SJSA1 (cell line): ENCODE data around the gene ETHE1. TPM values are rescaled to one million over a fixed set of nuclear protein-coding genes. Genes with fewer than 3 reads are reported as not detected.
"Not testable (repeated sequence)": the region's sequence is repeated elsewhere in the genome, so short reads cannot be mapped to it uniquely, and the experiment has no call there.

Source experiments
- DNase-seq, 2 experiments: peaks; one replicate each; pipeline ENCODE4 v3.0.0-alpha.2; 2015 to 2020; ENCODE audit warnings: low spot score in 2 of 2, low read depth in 1 of 2
- H3K27ac ChIP-seq: fragments of 250-450 bp; sonication (Bioruptor Pico); 2 replicates; pipeline ENCODE4 v1.5.1; 2020; ENCODE audit warnings: mild to moderate bottlenecking, moderate library complexity
- H3K27me3 ChIP-seq: fragments of 250-450 bp; sonication (Bioruptor Pico); replicated peaks from 2 replicates; pipeline ENCODE4 v1.5.1; 2020; ENCODE audit warnings: mild to moderate bottlenecking, moderate library complexity
- H3K36me3 ChIP-seq: fragments of 250-450 bp; sonication (Bioruptor Pico); 2 replicates; pipeline ENCODE4 v1.5.1; 2020; ENCODE audit warnings: mild to moderate bottlenecking
- H3K4me1 ChIP-seq: fragments of 250-450 bp; sonication (Bioruptor Pico); replicated peaks from 2 replicates; pipeline ENCODE4 v1.6.1; 2021; ENCODE audit warnings: mild to moderate bottlenecking
- H3K4me3 ChIP-seq: fragments of 250-450 bp; sonication (Bioruptor Pico); 2 replicates; pipeline ENCODE4 v1.5.1; 2020; ENCODE audit warnings: mild to moderate bottlenecking
- H3K9me3 ChIP-seq: fragments of 250-450 bp; sonication (Bioruptor Pico); replicated peaks from 2 replicates; pipeline ENCODE4 v1.5.1; 2020; ENCODE audit warnings: mild to moderate bottlenecking
- total RNA-seq: library from RNA; depleted of rRNA; stranded (reverse); fragments of >200 nt; shearing (Covaris generic); gene quantifications from 2 replicates; pipeline ENCODE4 v1.2.3, GENCODE V29; 2014

The ETHE1 gene
- total RNA-seq, 1 experiment from 2014 or later, result 30.5 TPM

GRCh38 chr19:43523696-43524095 is 3.3 kb downstream of the ETHE1 start:
- DNase-seq, H3K36me3 ChIP-seq, H3K9me3 ChIP-seq, H3K27me3 ChIP-seq, H3K27ac ChIP-seq, H3K4me3 ChIP-seq: not testable (repeated sequence)
- H3K4me1 ChIP-seq, result peaks cover 27% of the 10 kb centered on the region

GRCh38 chr19:43522929-43523328 is 4.1 kb downstream of the ETHE1 start:
- no peaks in the 10 kb centered on the region for H3K9me3 ChIP-seq
- no peak overlapping the region for H3K27ac ChIP-seq
- H3K4me3 ChIP-seq, result no peak overlapping the region
- no peaks in the 10 kb centered on the region; the same call in 1 of the 2 replicates for H3K36me3 ChIP-seq
- DNase-seq, result no peak
- peaks cover 27% of the 10 kb centered on the region for H3K4me1 ChIP-seq
- H3K27me3 ChIP-seq, result no peaks in the 10 kb centered on the region

GRCh38 chr19:43519436-43520088 is 7.4 kb downstream of the ETHE1 start:
- H3K27ac ChIP-seq, result peak overlapping the region; percentile 69
- no peak overlapping the region for H3K4me3 ChIP-seq
- H3K4me1 ChIP-seq, result peaks cover 15% of the 10 kb centered on the region
- DNase-seq, result peak; percentile 76 to 87
- H3K36me3 ChIP-seq, result peaks cover 3% of the 10 kb centered on the region
- H3K27me3 ChIP-seq, result no peaks in the 10 kb centered on the region
- no peaks in the 10 kb centered on the region for H3K9me3 ChIP-seq

- no peaks in the 10 kb centered on the region for H3K27me3 ChIP-seq
- H3K4me1 ChIP-seq, result peaks cover 7% of the 10 kb centered on the region
- DNase-seq, result no peak
- H3K9me3 ChIP-seq, result no peaks in the 10 kb centered on the region
- no peak overlapping the region for H3K4me3 ChIP-seq
- no peak overlapping the region for H3K27ac ChIP-seq
- peaks cover 3% of the 10 kb centered on the region; the same call in 1 of the 2 replicates for H3K36me3 ChIP-seq
Observed at GRCh38 chr19:43518051-43518450, 8.9 kb downstream of the ETHE1 start.

- H3K27ac ChIP-seq, H3K9me3 ChIP-seq, H3K27me3 ChIP-seq, DNase-seq, H3K4me1 ChIP-seq, H3K4me3 ChIP-seq: not testable (repeated sequence)
- H3K36me3 ChIP-seq, result peaks cover 22% of the 10 kb centered on the region
Observed at GRCh38 chr19:43512399-43512798, 14.6 kb downstream of the ETHE1 start.

- Histone ChIP-seq H3K4me3 (no peak overlapping the region), H3K27me3 (no peaks in the 10 kb centered on the region), H3K9me3 (no peaks in the 10 kb centered on the region), H3K4me1 (no peaks in the 10 kb centered on the region), H3K36me3 (peaks cover 22% of the 10 kb centered on the region), H3K27ac (no peak overlapping the region)
- no peak for DNase-seq
Observed at GRCh38 chr19:43511324-43511723, 15.7 kb downstream of the ETHE1 start.

GRCh38 chr19:43510713-43511112 is 16.3 kb downstream of the ETHE1 start:
- H3K27me3 ChIP-seq, result no peaks in the 10 kb centered on the region
- H3K4me1 ChIP-seq, result no peaks in the 10 kb centered on the region
- no peak for DNase-seq
- no peak overlapping the region for H3K27ac ChIP-seq
- peaks cover 19% of the 10 kb centered on the region for H3K36me3 ChIP-seq
- no peaks in the 10 kb centered on the region for H3K9me3 ChIP-seq
- H3K4me3 ChIP-seq, result no peak overlapping the region

GRCh38 chr19:43507880-43508279 is 19.1 kb downstream of the ETHE1 start:
- Histone ChIP-seq H3K27ac (no peak overlapping the region), H3K4me3 (no peak overlapping the region), H3K36me3 (peaks cover 22% of the 10 kb centered on the region), H3K4me1 (peaks cover 8% of the 10 kb centered on the region), H3K27me3 (no peaks in the 10 kb centered on the region), H3K9me3 (no peaks in the 10 kb centered on the region)
- no peak for DNase-seq

- Histone ChIP-seq H3K4me3 (no peak overlapping the region), H3K36me3 (peaks cover 22% of the 10 kb centered on the region), H3K27ac (no peak overlapping the region), H3K4me1 (peaks cover 8% of the 10 kb centered on the region), H3K9me3 (no peaks in the 10 kb centered on the region), H3K27me3 (no peaks in the 10 kb centered on the region)
- DNase-seq, result no peak
Observed at GRCh38 chr19:43506629-43507028, 20.4 kb downstream of the ETHE1 start.

GRCh38 chr19:43505941-43506340 is 21.1 kb downstream of the ETHE1 start:
- Histone ChIP-seq H3K36me3 (peaks cover 18% of the 10 kb centered on the region), H3K4me3 (no peak overlapping the region), H3K27me3 (no peaks in the 10 kb centered on the region), H3K9me3 (no peaks in the 10 kb centered on the region), H3K27ac (no peak overlapping the region), H3K4me1 (peaks cover 8% of the 10 kb centered on the region)
- no peak for DNase-seq

GRCh38 chr19:43505186-43505456 is 21.9 kb downstream of the ETHE1 start:
- no peak overlapping the region for H3K4me3 ChIP-seq
- H3K27ac ChIP-seq, result no peak overlapping the region
- no peaks in the 10 kb centered on the region for H3K27me3 ChIP-seq
- no peaks in the 10 kb centered on the region for H3K9me3 ChIP-seq
- peaks cover 8% of the 10 kb centered on the region for H3K4me1 ChIP-seq
- no peak for DNase-seq
- peaks cover 14% of the 10 kb centered on the region for H3K36me3 ChIP-seq

- Histone ChIP-seq H3K4me3 (peak within 1 kb of the TSS; percentile 67), H3K27me3 (no peaks in the 10 kb centered on the region), H3K27ac (peak within 1 kb of the TSS; percentile 30; the same call in 1 of the 2 replicates), H3K9me3 (no peaks in the 10 kb centered on the region), H3K36me3 (peaks cover 11% of the 10 kb centered on the region), H3K4me1 (peaks cover 8% of the 10 kb centered on the region)
- DNase-seq, result no peak
Observed at GRCh38 chr19:43504426-43505185, 22.4 kb downstream of the ETHE1 start, which contains the start of gene PHLDB3. PHLDB3 (minus strand) TSS chr19:43504746; CDS start chr19:43504118, 628 bp downstream.

GRCh38 chr19:43503501-43504425 is 23.2 kb downstream of the ETHE1 start:
- peak overlapping the region; percentile 30; the same call in 1 of the 2 replicates for H3K27ac ChIP-seq
- peaks cover 7% of the 10 kb centered on the region for H3K36me3 ChIP-seq
- peak; percentile 94 to 97 for DNase-seq
- H3K27me3 ChIP-seq, result no peaks in the 10 kb centered on the region
- H3K4me1 ChIP-seq, result peaks cover 8% of the 10 kb centered on the region
- peak overlapping the region; percentile 67 for H3K4me3 ChIP-seq
- no peaks in the 10 kb centered on the region for H3K9me3 ChIP-seq
